GM18907 (cell line): ENCODE data around the gene PPARGC1A.

Experiments used
- ATAC-seq: cut with Tn5 transposase; IDR thresholded peaks from one replicate; pipeline ENCODE4 v1.9.1; 2021; ENCODE audit warnings: mild to moderate bottlenecking, moderate library complexity; ENCODE audit not compliant: unreplicated experiment

Gene PPARGC1A

DNA sequence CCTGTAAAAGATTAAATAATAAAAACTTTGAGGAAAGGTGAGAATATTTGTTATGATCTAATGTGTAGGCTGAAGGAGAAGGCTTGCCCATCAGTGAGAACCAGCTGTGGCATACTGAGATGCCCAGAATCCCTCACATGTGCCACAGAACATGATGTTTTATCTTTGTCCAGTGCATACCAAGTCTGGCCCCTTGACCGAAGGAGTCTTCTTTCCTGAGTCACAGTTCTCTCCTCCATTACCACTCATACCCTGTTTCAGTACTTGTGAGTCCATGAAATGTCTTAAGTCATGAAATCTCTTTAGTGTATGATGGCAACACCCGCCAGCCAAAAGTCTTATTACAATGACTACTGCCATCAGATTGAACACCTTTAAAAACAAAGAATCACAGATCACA is 42.7 kb downstream of the PPARGC1A start:
- ATAC-seq: no peak

DNA sequence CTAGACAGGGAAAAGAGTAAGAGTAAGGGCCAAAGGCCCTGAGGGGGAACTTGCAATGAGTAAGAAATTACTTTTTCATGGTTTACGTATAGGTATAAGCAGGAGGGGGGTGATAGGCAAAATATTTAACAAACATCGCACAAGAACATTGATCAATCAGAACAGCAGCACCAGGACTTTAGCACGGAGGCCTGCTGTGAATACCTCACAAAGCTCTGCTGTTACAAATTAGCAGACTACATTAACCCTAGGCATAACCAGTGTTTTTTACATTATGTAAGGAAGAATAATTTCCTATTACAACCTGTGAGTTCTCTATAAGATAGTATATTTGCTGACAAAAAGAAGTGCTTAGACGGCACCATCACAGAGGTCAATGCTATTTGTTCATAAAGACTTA is 44.9 kb downstream of the PPARGC1A start:
- no peak for ATAC-seq

DNA sequence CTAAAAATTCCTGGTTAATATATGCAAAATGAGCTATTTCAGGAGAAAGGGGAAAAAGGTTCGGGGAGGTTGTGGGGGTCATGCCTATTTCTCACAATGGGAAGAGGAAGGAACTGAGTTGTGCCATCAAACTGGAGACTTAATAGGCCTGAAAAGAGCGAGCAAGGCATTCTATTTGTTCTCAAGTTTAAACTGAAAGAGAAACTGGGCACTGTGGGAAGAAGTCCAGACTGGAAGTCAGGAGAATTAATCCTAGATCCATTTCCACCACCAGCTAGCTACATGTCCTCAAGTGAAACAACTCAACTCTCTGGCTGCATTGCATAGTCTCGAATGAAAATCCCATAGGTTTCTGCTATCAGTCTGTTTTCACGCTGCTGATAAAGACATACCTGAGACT is 50.6 kb downstream of the PPARGC1A start:
- no peak for ATAC-seq

DNA sequence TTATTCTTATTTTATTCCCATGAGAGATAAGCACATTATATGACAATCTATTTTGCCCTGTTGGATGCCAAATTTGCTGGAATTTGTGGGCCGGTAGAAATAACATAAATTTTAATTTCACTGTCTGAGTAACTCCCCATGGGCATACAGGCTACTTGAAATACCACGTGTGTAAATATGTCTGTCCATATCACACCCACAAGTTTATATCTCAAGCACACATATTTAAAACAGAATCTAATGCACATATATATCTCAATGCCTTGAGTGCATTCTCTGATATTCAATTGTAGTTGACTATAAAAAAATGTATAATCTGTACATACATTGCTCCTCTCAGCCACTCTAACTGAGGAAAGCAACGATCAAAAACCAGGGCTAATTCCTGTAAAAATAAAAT is 51.2 kb downstream of the PPARGC1A start:
- no peak for ATAC-seq

DNA sequence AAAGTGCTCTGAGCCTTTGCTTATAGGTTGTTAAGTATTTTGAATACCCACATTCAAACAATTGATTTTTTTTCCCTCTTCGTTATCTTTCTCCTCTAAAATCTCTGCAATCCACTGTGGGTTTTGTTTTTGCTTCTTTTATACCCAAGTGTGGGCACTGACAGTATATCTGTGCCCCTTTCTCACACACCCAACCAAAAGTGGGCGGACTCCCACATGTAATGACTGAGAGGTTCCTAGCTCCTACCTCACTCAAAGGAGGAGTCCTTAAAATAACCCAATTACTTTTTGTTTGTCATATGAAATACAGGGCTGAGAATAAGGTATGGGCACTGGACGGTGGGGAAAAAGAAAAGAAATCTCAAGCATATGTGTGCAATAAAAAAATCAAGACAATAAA is 51.7 kb downstream of the PPARGC1A start:
- ATAC-seq: no peak

DNA sequence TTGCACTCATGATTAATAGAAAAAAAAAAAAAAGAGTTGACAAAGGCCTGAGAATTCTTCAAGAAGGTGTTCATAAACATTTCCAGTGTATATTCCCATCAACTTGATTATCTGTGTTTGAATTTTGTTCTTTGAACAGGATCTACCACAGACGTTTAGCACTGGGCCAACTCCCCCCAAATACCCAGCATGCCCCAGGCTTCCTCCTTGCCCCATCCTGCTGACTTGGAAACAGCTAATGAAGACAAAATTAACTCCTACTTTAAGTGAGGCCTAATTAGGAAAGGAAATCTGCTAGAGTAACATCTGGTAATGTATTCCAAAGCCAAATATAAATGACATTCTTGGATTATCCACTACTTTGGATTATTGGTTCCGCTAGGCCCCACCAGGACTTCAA is 52.5 kb downstream of the PPARGC1A start:
- no peak for ATAC-seq

DNA sequence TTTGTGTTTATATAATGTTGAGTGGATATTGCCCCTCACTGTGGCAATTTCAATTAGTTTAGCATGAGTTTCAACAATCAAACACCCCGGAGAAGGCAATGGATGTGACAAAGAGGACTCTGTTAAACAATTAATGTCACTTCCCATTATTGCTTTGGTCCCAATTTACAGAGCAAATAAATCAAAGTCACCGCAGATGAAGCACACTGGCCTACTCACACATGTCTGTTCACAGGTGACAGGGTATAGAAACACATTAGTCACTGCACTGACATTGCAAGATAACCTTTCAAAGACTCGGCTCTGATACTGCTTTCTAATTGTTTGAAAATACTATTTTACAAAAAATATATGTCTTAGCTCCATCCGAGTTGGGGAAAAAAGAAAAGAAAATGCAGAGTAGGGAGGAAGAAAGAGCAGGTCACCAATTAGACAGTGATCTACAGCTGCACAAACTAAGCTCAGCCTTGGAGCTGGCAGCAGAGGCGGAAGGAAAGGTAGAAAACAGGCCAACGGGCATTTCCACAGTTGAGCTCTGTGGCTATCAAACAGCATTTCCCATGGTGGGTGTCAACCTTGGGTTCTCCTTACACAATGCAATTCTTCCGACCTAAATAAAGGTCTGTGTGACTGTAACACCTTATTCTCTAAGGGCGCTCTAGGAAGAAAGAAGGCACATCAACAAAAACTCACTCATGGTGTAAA is 53.9 kb downstream of the PPARGC1A start:
- ATAC-seq: no peak

DNA sequence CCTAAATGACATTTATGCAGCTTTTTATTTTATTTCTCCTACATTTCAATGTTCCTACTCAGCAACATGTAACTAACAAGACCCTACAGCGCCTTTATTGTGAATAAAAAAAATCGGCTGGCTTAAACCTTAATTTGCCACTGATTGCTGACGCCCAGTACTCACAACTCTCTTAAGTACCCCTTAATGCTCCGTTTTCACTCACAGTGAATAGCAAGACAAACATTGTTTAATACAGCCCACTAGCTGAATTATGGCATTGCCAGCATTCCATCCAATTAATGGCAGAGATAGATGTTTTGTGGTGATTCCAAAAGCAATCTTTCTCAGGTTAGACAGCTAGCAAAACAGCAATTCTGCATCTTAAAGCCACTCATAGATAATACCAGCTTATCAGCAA is 61.1 kb downstream of the PPARGC1A start:
- ATAC-seq: no peak

DNA sequence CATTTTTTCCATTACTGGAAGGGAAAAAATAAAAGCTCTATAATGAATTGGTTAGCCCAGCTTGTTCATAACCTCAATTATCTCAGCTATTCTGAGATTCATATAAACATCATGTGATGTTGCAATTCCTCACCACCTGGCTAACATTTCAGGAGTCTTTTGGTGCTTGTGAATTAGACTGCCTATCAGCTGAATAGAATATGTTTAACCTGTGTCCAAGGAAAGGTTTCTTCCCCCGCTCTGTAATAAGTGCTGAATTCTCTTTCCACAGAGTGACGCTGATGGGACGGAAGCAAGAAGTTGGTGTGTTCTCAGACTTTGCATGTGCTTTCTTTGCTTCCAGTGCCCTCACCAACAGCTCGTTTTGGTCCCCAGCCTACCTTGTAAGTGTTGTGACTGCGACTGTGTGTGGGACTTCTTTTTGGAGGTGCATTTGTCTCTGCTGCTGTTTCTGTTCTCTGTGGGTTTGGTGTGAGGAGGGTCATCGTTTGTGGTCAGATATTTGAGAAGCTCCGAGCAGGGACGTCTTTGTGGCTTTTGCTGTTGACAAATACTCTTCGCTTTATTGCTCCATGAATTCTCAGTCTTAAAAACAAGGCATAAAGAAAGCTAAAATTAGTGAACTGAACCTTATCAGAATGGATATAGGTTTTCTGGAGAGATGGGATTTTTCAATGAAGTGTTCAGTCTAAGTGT is 61.7 kb downstream of the PPARGC1A start:
- no peak for ATAC-seq

DNA sequence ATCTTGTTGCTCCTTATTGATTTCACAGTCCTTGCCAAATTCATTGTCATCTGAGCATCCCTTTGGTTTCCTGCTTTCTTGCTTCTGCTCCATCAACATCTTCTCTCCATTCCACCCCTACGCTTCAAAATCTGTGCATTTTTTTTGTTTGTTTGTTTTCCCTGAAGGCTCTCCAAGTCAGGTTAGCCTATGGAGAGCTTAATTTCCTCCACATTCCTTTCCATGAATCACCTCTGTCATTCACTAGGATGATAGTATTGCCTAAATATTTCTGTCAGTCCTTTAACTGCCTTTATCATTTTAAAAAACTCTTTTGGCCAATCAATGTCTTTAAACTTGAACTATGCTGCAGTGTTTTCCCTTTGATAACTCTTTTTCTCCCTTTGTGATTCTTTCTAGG is 67.7 kb downstream of the PPARGC1A start:
- no peak for ATAC-seq

DNA sequence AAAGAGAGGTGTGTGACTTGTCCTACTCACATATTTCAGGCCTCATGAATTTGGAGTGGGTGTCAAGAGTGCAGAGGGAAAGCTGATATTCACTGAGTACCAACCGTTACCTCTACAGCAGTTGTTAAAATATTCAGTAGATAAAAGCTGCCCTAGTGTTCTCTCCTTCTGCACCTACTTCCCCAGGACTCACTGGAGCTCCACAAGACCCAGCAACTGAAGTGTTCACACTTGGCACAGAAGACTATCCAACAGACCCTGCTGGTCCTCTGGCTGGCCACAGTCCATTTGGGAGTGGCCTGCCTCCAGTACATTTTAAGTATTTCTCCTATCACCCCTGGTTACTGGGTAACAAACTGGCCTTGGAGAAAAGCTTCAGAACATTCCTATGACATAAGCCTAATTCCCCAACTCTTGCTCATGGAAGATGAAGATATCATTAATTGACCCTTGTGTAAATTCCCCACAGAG is 70.8 kb downstream of the PPARGC1A start:
- no peak for ATAC-seq

DNA sequence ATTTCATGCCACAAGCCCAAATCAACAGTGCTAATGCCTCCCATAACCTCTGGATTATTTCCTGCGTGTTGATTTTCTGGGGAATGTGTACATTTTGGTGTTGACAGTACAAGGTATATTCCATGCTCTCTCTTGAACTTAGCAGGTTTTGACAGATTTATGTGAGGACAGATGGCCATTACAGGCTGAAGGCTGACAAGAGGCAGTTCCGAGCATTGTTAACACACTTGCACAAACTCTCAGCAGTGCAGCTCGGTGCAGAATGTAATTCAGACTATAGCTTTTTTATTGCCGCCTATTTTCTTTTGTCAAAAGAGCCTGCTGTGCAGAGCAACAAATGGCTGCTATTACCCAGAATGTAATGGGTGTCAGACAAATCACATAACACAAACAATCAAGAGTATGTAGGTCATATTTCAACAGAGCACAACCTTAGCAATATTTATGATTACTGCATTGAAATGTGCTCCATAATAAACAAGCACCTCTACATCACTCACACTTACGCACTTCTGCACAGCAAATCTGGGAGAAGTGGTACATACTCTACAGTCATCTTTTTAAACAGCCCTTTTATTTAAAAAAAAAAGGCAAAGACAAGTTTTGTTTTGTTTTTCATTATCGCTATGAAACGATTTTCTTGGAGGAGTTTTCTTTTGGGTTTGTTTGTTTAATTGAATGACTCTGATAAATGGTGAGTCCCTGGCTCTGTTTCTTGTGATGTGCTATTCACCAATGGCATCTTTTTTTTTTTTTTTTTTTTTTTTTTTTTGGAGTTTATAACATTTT is 71.6 kb downstream of the PPARGC1A start:
- ATAC-seq: no peak

DNA sequence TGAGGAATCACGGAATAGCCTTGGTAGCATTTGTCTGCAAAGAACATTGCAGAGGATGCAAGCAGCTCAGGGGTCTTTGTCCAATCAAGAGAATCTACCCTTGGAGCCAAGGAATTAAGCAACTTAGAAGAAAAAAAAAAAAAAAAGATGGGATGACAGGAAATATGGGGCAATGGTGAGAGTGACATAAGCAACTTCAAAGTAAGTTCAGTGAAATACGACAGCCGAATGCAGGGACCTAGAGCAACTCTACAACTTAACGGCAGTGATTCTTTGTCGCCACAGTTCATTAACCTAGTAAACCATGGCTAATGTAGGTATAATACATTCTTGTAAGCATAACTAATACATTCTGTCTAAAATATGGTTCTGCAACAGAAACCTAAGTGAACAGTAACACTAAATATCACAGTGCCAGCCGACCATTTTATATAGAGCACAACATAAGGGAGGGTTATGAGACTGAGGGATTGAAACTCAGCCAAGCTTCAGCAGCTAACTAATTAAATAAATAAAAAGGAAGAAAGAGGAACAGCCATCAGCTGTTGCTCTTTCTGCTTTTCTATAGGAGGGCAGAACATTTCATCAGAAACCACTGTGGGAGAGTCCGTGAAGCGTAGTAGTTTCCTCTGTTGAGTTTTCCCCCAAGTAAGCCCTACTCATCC is 74.7 kb downstream of the PPARGC1A start:
- ATAC-seq: no peak

DNA sequence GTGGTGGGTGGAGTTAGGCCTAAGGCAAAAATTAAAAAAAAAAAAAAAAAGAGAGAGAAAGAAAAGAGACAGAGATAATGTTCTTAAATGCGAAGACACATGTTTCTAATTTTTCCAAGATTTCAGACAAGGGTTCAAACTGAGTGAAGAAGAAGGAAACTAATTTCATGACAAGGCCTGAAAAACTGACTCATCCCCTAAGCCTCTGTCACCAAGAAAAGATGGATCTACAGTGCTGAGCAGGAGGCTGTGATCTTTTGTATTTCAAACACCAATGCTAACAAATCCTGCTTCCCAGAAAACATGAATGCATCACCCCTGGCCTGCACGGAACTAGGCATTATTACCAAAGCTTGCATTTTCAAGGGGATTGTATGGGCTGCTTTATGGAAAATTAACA is 75.3 kb downstream of the PPARGC1A start:
- no peak for ATAC-seq

DNA sequence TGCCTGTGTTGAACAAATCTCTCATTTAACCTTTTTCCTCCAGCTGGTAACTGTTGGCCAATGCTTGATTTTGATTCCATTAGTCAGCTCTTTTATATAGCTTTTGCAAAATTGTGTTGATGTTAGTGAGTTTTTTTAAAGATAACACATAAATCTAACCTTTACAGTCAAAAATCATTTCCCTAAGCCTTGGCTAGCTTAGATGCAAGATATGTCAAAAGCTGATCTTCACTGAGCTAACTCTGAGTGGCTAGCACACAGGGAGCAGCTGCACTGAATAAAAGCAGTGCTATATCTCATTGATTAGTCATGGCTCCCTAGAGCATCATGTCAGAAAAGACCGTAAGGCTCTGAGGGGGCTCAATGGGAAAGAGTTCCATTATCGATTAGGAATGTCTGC is 78.7 kb downstream of the PPARGC1A start:
- ATAC-seq: no peak

DNA sequence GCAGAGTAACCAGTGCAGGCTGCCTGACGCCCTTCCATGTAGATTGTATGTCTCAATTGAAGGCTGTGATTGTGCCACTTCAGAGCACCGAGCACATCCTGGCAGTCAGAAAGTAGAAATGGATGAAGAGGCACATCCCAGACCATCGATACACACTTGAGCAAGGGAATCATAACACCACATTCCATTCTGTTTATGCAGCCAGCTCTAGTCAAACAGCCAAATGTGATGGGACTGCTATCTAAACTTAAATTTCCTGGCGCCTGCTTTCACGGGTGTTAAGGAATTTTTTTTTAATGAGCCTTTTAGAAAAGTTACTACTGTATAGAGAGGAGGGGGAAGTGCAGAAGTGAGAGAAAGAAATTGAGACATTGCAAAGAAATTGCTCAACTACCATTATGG is 84.4 kb downstream of the PPARGC1A start:
- no peak for ATAC-seq

DNA sequence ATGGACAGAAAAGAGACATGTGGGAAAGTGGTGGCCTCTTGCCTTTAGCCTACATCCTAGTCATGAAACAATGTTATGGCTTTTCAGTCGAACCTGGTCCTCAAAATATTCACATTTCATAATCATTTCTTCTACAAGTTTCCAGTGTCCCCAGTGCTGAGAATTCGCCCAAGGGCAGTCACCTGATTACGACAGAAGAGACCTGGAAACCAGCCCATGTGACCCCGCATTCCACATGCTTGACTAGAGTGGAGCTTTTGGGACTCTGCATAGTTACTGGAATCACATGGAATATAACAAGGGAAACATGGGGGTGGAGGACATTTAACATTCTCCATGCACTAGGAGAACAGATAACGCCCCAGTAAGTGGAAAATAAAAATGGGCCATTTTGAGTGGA is 100.1 kb downstream of the PPARGC1A start:
- ATAC-seq: no peak

DNA sequence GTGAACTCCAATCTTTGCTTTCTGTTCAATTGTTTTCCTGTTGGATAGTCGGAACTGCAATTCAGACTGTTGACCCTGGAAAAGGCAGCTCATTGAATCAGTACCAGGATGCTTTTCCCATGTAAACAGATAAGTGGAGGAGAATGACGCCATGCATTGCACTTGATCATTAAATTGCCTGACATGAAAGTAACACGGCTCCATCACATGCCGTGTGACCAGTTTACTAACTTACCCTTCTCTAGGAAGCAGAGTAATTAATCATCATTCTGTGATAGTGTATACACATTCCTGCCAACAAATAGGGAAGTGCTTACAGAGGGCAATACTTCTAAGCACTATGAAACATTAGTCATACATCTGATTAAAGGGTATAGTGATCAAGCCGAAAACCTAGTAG is 101.4 kb downstream of the PPARGC1A start:
- ATAC-seq: no peak

DNA sequence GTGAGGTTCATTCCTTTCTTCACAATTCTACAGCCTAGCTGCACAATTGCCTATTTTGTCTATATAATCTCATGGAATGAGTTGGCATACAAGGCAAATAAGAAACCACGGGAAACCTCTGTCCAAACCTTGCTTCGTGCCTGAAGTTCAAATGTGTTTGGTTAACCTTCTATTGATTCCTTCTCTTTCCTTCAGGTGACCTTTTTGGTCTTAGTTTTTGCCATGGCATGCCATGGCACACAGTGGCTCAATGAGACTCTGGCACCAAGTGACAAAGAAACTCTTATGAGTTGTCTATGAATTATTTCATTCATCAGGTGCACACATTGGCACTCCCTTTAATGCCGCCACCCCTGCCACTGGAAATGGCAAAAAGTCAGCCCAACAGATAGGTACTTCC is 101.8 kb downstream of the PPARGC1A start:
- no peak for ATAC-seq

DNA sequence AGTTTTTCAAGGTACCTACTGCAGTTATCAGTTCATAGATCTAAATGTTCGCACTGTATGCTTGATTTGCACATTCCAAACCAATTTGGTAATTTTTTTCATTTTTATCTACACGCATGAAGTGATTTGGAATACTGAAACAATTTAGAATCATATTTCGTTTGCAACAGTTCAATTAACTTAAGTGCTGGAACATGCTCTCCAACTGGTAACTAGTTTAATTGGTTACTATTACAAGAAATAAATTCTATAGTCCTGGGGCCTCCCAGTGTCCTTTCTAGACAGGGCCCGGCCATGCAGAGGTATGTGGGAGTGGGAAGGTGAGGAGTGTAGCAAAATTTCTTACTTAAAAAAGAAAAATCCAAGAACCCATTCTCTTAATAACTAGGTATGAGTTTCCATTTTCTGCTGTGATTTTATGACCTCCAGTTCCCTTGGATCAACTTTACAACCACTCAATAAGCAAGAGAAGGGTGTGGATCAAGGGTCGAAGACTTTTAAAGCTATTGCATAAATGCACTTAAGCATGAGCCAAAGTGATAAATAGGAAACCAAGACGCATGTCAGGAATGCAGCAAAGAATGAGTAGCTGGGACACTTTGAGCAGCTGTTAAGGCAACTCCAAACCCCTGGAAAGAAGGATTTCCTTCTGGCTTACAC is 106.9 kb downstream of the PPARGC1A start:
- no peak for ATAC-seq

DNA sequence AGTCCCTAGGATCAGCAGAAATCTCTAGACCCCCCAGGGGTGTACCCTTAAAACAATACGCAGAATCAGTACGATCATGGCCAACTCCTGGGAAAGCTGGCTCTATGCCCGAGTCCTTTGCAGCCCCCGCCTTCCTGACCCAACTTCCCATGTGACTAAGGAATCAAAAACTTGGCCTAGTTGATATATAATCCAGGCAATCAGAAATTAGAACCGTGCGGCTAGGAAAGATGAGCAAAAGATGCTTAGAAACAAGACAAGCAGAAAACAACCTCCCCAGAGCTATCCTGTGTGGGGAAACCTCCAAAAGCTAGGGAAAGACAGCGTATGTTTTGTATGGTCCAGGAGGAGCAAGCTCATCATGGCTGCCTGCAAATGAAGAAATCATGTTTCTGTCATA is 110.0 kb downstream of the PPARGC1A start:
- ATAC-seq: no peak
